ENCODE data around the gene USP6NL.

GRCh38 chr10:11563936-11564335, 47.5 kb downstream of the USP6NL start:
- TF ChIP-seq SP1 (IDR thresholded peaks at IDR 0.05) (no peak), BHLHE40 (IDR thresholded peaks at IDR 0.05; ENCODE audit: borderline replicate concordance) (no peak), FOXK2 (IDR thresholded peaks at IDR 0.05) (no peak), ELF4 (IDR thresholded peaks at IDR 0.05) (no peak), TARDBP (IDR thresholded peaks at IDR 0.05) (no peak), FOXM1 (IDR thresholded peaks at IDR 0.05; ENCODE audit: borderline replicate concordance) (no peak), ARNT (IDR thresholded peaks at IDR 0.05) (no peak), SUZ12 (IDR thresholded peaks at IDR 0.05) (no peak), L3MBTL2 (conservative IDR thresholded peaks at IDR 0.05) (no peak), ZNF384 (IDR thresholded peaks at IDR 0.05) (no peak)
- TF ChIP-seq, protein P1, sequence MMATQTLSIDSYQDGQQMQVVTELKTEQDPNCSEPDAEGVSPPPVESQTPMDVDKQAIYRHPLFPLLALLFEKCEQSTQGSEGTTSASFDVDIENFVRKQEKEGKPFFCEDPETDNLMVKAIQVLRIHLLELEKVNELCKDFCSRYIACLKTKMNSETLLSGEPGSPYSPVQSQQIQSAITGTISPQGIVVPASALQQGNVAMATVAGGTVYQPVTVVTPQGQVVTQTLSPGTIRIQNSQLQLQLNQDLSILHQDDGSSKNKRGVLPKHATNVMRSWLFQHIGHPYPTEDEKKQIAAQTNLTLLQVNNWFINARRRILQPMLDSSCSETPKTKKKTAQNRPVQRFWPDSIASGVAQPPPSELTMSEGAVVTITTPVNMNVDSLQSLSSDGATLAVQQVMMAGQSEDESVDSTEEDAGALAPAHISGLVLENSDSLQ (IDR thresholded peaks at IDR 0.05): no peak
